Mucosa of descending colon (tissue), 3 donors: ENCODE results near the gene APP. TPM values are rescaled to one million over a fixed set of nuclear protein-coding genes. Genes with fewer than 3 reads are reported as not detected.

Experiments
- ATAC-seq: fragments of 200-7000 bp; cut with Tn5 transposase; one replicate; pipeline ENCODE4 v1.9.1; 2020; ENCODE audit warnings: mild to moderate bottlenecking, moderate library complexity
- DNase-seq, 3 donors: peaks; one replicate each; pipeline ENCODE4 v3.0.0-alpha.2; 2020
- H3K36me3 ChIP-seq: fragments of 200-600 bp; one replicate; pipeline ENCODE4 v1.8.0; 2021; ENCODE audit warnings: low read depth, mild to moderate bottlenecking
- H3K4me1 ChIP-seq: fragments of 200-600 bp; one replicate; pipeline ENCODE4 v1.8.0; 2021; ENCODE audit warnings: low read depth, mild to moderate bottlenecking
- H3K4me3 ChIP-seq: fragments of 200-600 bp; one replicate; pipeline ENCODE4 v1.8.0; 2021; ENCODE audit warnings: mild to moderate bottlenecking
- H3K9me3 ChIP-seq: fragments of 200-600 bp; one replicate; pipeline ENCODE4 v1.8.0; 2021; ENCODE audit warnings: mild to moderate bottlenecking
- CTCF ChIP-seq: fragments of 200-600 bp; IDR thresholded peaks from one replicate; pipeline ENCODE4 v1.8.0; 2022; ENCODE audit warnings: antibody characterized with exemption, mild to moderate bottlenecking
- intact Hi-C, 2 donors: fragments of 100-400 bp; cut with DNase I in 1 of 2; cut with micrococcal nuclease in 1 of 2; formaldehyde crosslinking; loops; one replicate each; pipeline versions ENCODE4 v1.11.0 to v1.11.1; 2022; cut with DNase I, micrococcal nuclease
- total RNA-seq, 3 donors: library from RNA; stranded (reverse); fragmentation: NEBNext Ultra II Directional in 2 of 3; extraction: Animal tissue kit (Norgen Biotek cat#: 25700) in 2 of 3; gene quantifications; one replicate each; pipeline versions ENCODE4 v1.2.1 to v1.2.4, GENCODE V29; 2021 to 2023
- donor health status: DM: no; HTN: no; CAD: no; lungs with moderate emphysema.
- donor health status: DM: no; HTN: no; CAD: no.
- donor health status: DM: no; HTN: yes; CAD: no.

The APP gene
- total RNA-seq, 3 donors from 2014 or later: 573 to 666 (median 579) TPM

GRCh38 chr21:25887166-25887565, 283.4 kb downstream of the APP start:
- H3K9me3 ChIP-seq: no peaks in the 10 kb centered on the region
- H3K4me1 ChIP-seq: peaks cover 47% of the 10 kb centered on the region
- no peak overlapping the region for H3K4me3 ChIP-seq
- DNase-seq: peak in 2 of 3 donors; percentile 43 to 50
- TF ChIP-seq CTCF: no peak
- peak; percentile 59 for ATAC-seq
- intact Hi-C loops: loop anchor here in 1 of 2 donors (5.0 kb wide), 1 partner anchor 285 kb away; the partner anchor contains the start of gene APP
- H3K36me3 ChIP-seq: no peaks in the 10 kb centered on the region

GRCh38 chr21:25885880-25886279, 284.7 kb downstream of the APP start:
- TF ChIP-seq CTCF: no peak
- Histone ChIP-seq H3K4me3 (no peak overlapping the region), H3K36me3 (no peaks in the 10 kb centered on the region), H3K4me1 (peaks cover 47% of the 10 kb centered on the region), H3K9me3 (no peaks in the 10 kb centered on the region)
- intact Hi-C loops: loop anchor here in 1 of 2 donors (5.0 kb wide), 1 partner anchor 286 kb away; the partner anchor contains the start of gene APP
- ATAC-seq: peak; percentile 21
- no peak for DNase-seq

GRCh38 chr21:25885405-25885804, 285.2 kb downstream of the APP start:
- H3K9me3 ChIP-seq: no peaks in the 10 kb centered on the region
- no peak overlapping the region for H3K4me3 ChIP-seq
- peaks cover 46% of the 10 kb centered on the region for H3K4me1 ChIP-seq
- H3K36me3 ChIP-seq: no peaks in the 10 kb centered on the region
- no peak for ATAC-seq
- intact Hi-C loops: loop anchor here in 1 of 2 donors (5.0 kb wide), 1 partner anchor 287 kb away; the partner anchor contains the start of gene APP
- DNase-seq: no peak
- no peak for TF ChIP-seq CTCF

- Histone ChIP-seq H3K36me3 (no peaks in the 10 kb centered on the region), H3K4me1 (peaks cover 37% of the 10 kb centered on the region), H3K4me3 (no peak overlapping the region), H3K9me3 (no peaks in the 10 kb centered on the region)
- no peak for TF ChIP-seq CTCF
- no peak for DNase-seq
- no peak for ATAC-seq
- intact Hi-C loops: no loop called here
Measured at GRCh38 chr21:25884311-25884710, 286.3 kb downstream of the APP start.

GRCh38 chr21:25881524-25882376, 288.8 kb downstream of the APP start:
- no peak overlapping the region for H3K4me3 ChIP-seq
- intact Hi-C loops: no loop called here
- no peaks in the 10 kb centered on the region for H3K36me3 ChIP-seq
- no peaks in the 10 kb centered on the region for H3K9me3 ChIP-seq
- peaks cover 24% of the 10 kb centered on the region for H3K4me1 ChIP-seq
- TF ChIP-seq CTCF: peak; percentile 89
- peak; percentile 58 to 79 (median 72) for DNase-seq
- ATAC-seq: peak; percentile 75
